ENCODE results near the gene SLC8A1. TPM values are rescaled to one million over a fixed set of nuclear protein-coding genes. Genes with fewer than 3 reads are reported as not detected.

SLC8A1 gene
- total RNA-seq, 2 donors from 2014 or later: 0.43 to 0.64 TPM

DNA sequence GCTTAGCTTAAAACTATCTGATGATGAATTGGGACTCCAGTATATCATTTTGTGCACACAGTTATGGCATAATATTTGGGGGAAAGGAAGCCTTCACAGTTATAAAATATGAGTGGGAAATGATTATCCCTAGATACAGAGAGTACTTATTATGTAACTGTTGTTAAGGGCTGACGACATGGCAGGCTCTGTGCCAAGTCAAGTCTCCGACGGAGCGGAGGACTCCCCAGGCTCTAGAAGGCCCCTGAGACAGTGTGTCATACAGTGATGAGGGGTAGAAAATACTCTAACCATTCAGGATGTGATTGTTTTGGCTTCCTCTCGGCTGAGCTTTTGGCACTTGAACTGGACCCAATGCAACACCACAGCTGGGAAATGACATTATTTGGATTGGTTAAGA is 211.8 kb downstream of the SLC8A1 start:
- DNase-seq (ENCODE audit: low spot score in 2 of 2) (no peak), ATAC-seq (no peak)
- Mint-ChIP-seq H3K9me3 (peaks cover 0 to 4% of the 10 kb centered on the region in 2 donors), H3K36me3 (no peaks in the 10 kb centered on the region), H3K27ac (no peak overlapping the region)

- no peaks in the 10 kb centered on the region for H3K36me3 Mint-ChIP-seq
- DNase-seq (ENCODE audit: low spot score in 2 of 2) (no peak), ATAC-seq (no peak)
- no peak overlapping the region for H3K27ac Mint-ChIP-seq
- H3K9me3 Mint-ChIP-seq: peaks cover 0 to 5% of the 10 kb centered on the region in 2 donors
These were observed 221.0 kb downstream of the SLC8A1 start for GRCh38 chr2:40230707-40231432.

DNA sequence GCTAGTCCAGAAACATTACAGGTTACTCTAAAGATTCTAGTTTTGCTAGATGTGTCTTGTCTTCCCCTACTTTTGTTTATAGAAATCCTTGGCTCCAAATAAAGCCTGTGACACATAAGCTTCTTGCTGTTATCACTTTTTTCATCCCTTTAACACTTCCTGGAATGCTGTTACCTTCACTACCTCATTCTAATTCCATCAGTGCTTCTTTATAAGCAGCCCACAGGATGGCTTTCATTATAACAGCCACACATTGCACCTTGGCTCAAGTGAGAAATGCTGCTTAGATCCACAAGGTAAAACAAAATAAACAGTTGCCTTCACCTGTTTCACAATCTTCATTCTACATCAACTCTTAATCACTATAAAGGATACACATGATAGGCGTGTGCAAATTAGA is 221.7 kb downstream of the SLC8A1 start:
- no peak for ATAC-seq
- Mint-ChIP-seq H3K36me3 (no peaks in the 10 kb centered on the region), H3K27ac (no peak overlapping the region), H3K9me3 (peaks cover 0 to 5% of the 10 kb centered on the region in 2 donors)
- DNase-seq (ENCODE audit: low spot score in 2 of 2): no peak

- H3K9me3 Mint-ChIP-seq: peaks cover 0 to 5% of the 10 kb centered on the region in 2 donors
- DNase-seq (ENCODE audit: low spot score in 2 of 2): no peak
- ATAC-seq: no peak
- no peaks in the 10 kb centered on the region for H3K36me3 Mint-ChIP-seq
- H3K27ac Mint-ChIP-seq: no peak overlapping the region
These were observed 223.6 kb downstream of the SLC8A1 start for GRCh38 chr2:40228310-40228709.

DNA sequence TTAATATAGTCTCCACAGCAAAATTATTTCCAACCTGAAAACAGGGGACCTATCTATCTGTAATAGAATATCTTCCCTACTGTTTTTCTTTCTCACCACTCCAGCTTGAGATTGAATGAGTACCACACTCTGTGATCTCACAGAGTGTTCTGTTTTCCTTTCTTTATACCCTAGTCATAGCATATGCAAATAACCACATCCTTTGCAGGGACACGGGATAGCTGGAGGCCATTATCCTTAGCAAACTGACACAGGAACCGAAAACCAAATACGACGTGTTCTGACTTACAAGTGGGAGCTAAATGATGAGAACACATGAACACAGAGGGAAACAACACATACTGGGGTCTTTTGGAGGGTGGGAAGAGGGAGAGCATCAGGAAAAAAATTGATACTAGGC is 224.7 kb downstream of the SLC8A1 start:
- no peaks in the 10 kb centered on the region for H3K36me3 Mint-ChIP-seq
- no peak overlapping the region for H3K27ac Mint-ChIP-seq

DNA sequence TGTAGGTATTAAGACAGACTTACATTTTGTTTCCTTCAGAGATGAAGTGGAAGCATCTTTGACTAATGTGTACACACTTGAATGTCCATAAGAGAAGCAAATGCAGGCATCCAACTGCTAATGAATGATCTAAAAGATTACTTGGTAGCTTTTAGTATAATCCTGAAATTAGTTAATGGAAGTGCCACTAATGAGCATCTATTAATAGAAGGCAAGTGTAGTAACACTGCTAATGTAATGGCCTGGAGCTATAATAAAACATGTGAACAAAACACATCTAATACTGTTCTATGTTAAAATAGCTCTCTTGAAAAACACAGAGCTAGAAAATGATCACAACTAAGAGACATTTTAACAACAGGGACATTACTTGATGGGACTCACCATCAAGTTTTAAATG is 225.3 kb downstream of the SLC8A1 start:
- H3K27ac Mint-ChIP-seq: no peak overlapping the region
- H3K36me3 Mint-ChIP-seq: no peaks in the 10 kb centered on the region

More for the DNA sequence above, 224.7 kb downstream of the SLC8A1 start:
- no peak for ATAC-seq
- peaks cover 0 to 3% of the 10 kb centered on the region in 2 donors for H3K9me3 Mint-ChIP-seq
- DNase-seq (ENCODE audit: low spot score in 2 of 2): no peak

GRCh38 chr2:40225670-40226210 is 226.2 kb downstream of the SLC8A1 start:
- no peaks in the 10 kb centered on the region for H3K9me3 Mint-ChIP-seq
- no peak for DNase-seq (ENCODE audit: low spot score in 2 of 2)
- ATAC-seq: no peak
- H3K36me3 Mint-ChIP-seq: no peaks in the 10 kb centered on the region
- H3K27ac Mint-ChIP-seq: no peak overlapping the region

More for the DNA sequence above, 225.3 kb downstream of the SLC8A1 start:
- ATAC-seq (no peak), DNase-seq (ENCODE audit: low spot score in 2 of 2) (no peak)
- no peaks in the 10 kb centered on the region for H3K9me3 Mint-ChIP-seq

GRCh38 chr2:40224318-40224717 is 227.6 kb downstream of the SLC8A1 start:
- DNase-seq (ENCODE audit: low spot score in 2 of 2): no peak
- no peak for ATAC-seq
- Mint-ChIP-seq H3K36me3 (no peaks in the 10 kb centered on the region), H3K27ac (no peak overlapping the region), H3K9me3 (peaks cover 0 to 4% of the 10 kb centered on the region in 2 donors)

- H3K9me3 Mint-ChIP-seq: peaks cover 10 to 15% of the 10 kb centered on the region in 2 donors
- no peak for ATAC-seq
- H3K36me3 Mint-ChIP-seq: no peaks in the 10 kb centered on the region
- H3K27ac Mint-ChIP-seq: no peak overlapping the region
- no peak for DNase-seq (ENCODE audit: low spot score in 2 of 2)
These were observed 231.5 kb downstream of the SLC8A1 start for GRCh38 chr2:40220177-40220925.

DNA sequence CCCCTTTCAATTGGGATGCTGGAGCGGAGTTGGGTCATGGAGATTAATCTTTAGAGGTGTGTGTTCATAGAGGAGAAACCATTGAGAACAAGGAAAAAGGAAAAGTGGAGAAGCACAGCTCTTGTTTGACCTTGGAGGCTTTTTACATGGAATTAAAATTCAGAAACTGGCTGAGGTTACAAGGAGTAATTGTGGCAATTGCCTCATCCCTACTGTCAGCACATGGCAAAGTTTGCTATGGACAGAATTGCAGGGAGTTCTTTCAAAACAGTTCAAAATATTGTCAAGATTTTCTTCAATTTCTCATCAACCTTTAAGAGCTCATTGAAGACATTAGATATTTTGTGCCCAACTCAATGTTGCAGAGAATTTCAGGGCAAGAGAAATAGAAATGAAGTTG is 232.7 kb downstream of the SLC8A1 start:
- Mint-ChIP-seq H3K27ac (no peak overlapping the region), H3K36me3 (no peaks in the 10 kb centered on the region), H3K9me3 (peaks cover 10 to 15% of the 10 kb centered on the region in 2 donors)
- ATAC-seq: no peak
- no peak for DNase-seq (ENCODE audit: low spot score in 2 of 2)

DNA sequence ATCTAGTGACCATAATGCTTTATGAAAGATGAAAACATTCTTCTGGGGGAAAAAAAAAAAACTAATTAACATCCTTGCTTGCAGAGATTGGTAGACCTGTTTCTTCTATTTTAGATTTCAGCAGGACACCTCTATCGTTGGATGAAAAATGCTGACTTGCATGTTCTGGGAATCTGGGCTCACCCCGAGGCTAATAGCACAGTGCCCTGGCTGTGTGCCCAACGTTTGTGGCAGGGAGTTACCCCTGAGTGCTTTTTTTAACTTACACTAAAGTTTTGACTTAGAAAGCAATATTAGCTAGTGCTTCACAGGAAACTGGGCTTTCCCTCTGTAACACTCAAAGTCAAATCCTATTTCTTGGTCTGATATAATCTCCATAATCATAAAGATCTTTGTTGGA is 233.2 kb downstream of the SLC8A1 start:
- no peaks in the 10 kb centered on the region for H3K36me3 Mint-ChIP-seq
- H3K9me3 Mint-ChIP-seq: peaks cover 10 to 15% of the 10 kb centered on the region in 2 donors
- H3K27ac Mint-ChIP-seq: no peak overlapping the region
- ATAC-seq (no peak), DNase-seq (ENCODE audit: low spot score in 2 of 2) (no peak)

DNA sequence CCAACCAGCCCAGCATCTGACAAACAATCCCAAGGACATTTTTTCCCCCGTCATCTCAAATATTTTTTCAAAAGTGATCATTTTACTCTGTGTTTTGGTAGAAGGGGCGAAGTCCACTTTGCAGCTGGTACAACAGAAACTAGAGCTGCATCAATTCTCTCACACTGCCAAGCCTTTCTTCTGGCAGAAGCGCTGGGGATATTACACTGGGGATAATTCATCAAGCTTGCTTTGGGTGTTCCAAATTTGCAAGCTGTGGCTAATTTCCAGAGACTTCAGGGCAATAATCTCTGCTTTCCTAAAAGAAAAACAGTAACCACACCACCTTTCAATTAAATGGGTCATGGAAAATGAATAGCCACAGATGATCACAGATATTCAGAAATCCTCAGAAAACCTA is 238.3 kb downstream of the SLC8A1 start:
- Mint-ChIP-seq H3K36me3 (no peaks in the 10 kb centered on the region), H3K27ac (no peak overlapping the region), H3K9me3 (peaks cover 10 to 23% of the 10 kb centered on the region in 2 donors)
- no peak for DNase-seq (ENCODE audit: low spot score in 2 of 2)
- no peak for ATAC-seq

- no peaks in the 10 kb centered on the region for H3K36me3 Mint-ChIP-seq
- peaks cover 10 to 23% of the 10 kb centered on the region in 2 donors for H3K9me3 Mint-ChIP-seq
- H3K27ac Mint-ChIP-seq: no peak overlapping the region
- DNase-seq (ENCODE audit: low spot score in 2 of 2) (no peak), ATAC-seq (no peak)
These were observed 238.8 kb downstream of the SLC8A1 start for GRCh38 chr2:40213071-40213470.

GRCh38 chr2:40210968-40211353 is 240.9 kb downstream of the SLC8A1 start:
- peaks cover 1 to 13% of the 10 kb centered on the region in 2 donors for H3K9me3 Mint-ChIP-seq
- ATAC-seq (peak in 1 of 2 donors; percentile 46), DNase-seq (ENCODE audit: low spot score in 2 of 2) (no peak)
- no peaks in the 10 kb centered on the region for H3K36me3 Mint-ChIP-seq
- H3K27ac Mint-ChIP-seq: no peak overlapping the region

DNA sequence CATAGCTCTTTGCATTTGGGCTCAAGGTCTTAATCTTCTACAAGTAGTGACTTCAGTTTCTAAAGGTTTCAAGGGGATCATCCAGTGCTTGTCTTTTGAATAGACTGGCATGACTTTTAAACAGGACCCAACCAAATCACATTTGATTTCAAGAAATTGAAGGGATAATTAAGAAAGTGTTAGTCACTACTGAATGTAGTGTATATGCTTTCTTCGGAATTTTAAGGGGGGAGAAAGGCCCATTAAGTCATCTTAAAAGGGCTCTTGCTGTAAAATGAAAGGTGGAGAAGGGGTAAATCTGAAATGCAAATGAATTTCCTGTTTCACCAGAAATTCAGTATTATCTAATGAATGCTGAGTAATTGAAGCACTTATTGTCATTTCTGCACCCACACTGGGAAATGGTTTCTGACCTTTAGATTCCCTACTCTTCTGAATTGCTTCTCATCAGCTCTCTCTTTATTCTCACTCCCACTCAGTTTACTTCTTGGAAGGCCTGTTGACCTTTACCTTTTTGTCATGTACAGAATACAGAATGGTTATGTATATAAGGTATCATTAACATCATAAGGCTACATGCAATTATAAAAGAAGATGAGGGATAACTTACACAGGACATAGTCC is 241.4 kb downstream of the SLC8A1 start:
- Mint-ChIP-seq H3K9me3 (peaks cover 2 to 13% of the 10 kb centered on the region in 2 donors), H3K27ac (no peak overlapping the region), H3K36me3 (no peaks in the 10 kb centered on the region)
- DNase-seq (ENCODE audit: low spot score in 2 of 2) (no peak), ATAC-seq (peak in 1 of 2 donors; percentile 32)

DNA sequence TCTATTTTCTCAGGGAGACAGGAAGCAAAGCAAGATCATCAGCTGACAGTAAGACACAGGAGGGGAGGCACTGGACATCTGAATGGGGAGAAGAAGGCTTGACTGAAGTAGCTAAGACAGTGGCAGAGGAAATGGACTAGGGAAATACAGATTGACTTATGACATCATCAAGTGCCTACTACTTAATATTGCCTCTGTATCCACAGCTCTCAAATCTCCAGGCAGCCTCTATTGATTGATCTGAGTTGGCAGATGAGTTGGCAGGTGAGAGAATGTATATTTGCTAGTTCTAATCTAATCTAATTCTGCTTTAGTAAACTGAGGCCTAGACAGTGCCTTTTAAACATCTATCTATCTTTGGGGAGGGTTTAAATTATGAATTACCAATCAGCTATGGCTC is 242.1 kb downstream of the SLC8A1 start:
- Mint-ChIP-seq H3K9me3 (peaks cover 5 to 13% of the 10 kb centered on the region in 2 donors), H3K27ac (peak overlapping the region in 1 of 2 donors; percentile 52), H3K36me3 (no peaks in the 10 kb centered on the region)
- ATAC-seq (no peak), DNase-seq (ENCODE audit: low spot score in 2 of 2) (no peak)

DNA sequence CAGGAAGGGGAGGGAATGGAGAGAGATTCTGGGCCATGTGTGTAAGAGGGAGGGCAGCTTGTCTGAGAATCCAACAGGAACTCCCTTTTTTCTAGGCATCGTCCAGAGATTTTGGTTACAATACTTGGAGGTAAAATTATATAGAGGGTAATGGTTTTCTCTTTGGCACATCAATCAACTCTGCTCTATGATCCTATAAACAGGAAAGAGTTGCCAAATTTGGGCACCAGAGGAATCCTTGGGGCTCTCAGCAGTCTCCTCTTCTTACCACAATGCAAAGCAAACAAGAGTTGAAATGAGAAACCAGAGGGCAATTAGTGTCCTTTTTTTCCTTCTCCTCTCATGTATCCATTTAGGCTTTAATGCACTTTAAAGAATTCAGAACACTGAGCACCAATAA is 243.4 kb downstream of the SLC8A1 start:
- H3K9me3 Mint-ChIP-seq: peaks cover 5 to 13% of the 10 kb centered on the region in 2 donors
- no peak overlapping the region for H3K27ac Mint-ChIP-seq
- ATAC-seq (no peak), DNase-seq (ENCODE audit: low spot score in 2 of 2) (no peak)
- no peaks in the 10 kb centered on the region for H3K36me3 Mint-ChIP-seq

All from activated naive CD4-positive, alpha-beta T cell treated with anti-CD3 and anti-CD28 coated beads, Interleukin-2, amount 50 U/mL, for 72 hours (primary cell).